Measurements from ENCODE around the gene IDH3G. TPM values are rescaled to one million over a fixed set of nuclear protein-coding genes. Genes with fewer than 3 reads are reported as not detected.

IDH3G gene
- total and polyA plus RNA-seq, 2 of the 8 experiments (the other 6 are each of a cell fraction or from before 2014, with no cell fraction given): 39.4 to 66.7 TPM

GRCh38 chrX:153799326-153799725, 5.2 kb upstream of the IDH3G start:
- Histone ChIP-seq H4K8ac (ENCODE audit: extremely low read depth, insufficient read depth, low read length) (no peak overlapping the region), H3K18ac (ENCODE audit: extremely low read depth, low read length) (no peak overlapping the region), H2AK5ac (ENCODE audit: low read depth, low read length) (no peak overlapping the region), H3K79me2 (ENCODE audit: control insufficient read depth in 1 of 2, insufficient read depth in 2 of 2, low read length in 2 of 2) (peaks cover 0 to 14% of the 10 kb centered on the region in 2 experiments; a peak in 1 of 4 replicates), H3K23ac (ENCODE audit: insufficient read length) (no peak overlapping the region), H4K20me1 (replicated peaks in 1 of 2; ENCODE audit: control insufficient read depth in 1 of 2, insufficient read depth in 2 of 2, low read length in 2 of 2) (peaks cover 2 to 10% of the 10 kb centered on the region in 2 experiments), H3K36me3 (ENCODE audit: control insufficient read depth in 2 of 4, insufficient read depth in 4 of 4, low read length in 3 of 4) (peaks cover 0 to 33% (median 6%) of the 10 kb centered on the region in 4 experiments; a peak in 3 of 8 replicates), H4K91ac (replicated peaks; ENCODE audit: insufficient read length, low read length) (no peak overlapping the region), H3K4me3 (ENCODE audit: extremely low read depth in 1 of 4, insufficient read depth in 2 of 4, low read depth in 3 of 4, low read length in 4 of 4) (no peak overlapping the region), H3K4ac (replicated peaks; ENCODE audit: insufficient read length, low read depth, low read length) (no peak overlapping the region), H3K27ac (ENCODE audit: low read depth, low read length) (no peak overlapping the region), H2BK5ac (ENCODE audit: low read depth, low read length) (no peak overlapping the region), H2BK20ac (ENCODE audit: low read length) (no peak overlapping the region), H3K9me3 (ENCODE audit: insufficient read depth in 2 of 2, low read depth in 1 of 2, low read length in 1 of 2) (no peaks in the 10 kb centered on the region), H3K56ac (replicated peaks; ENCODE audit: insufficient read length, low read depth, low read length) (no peak overlapping the region), H3K4me1 (replicated peaks in 1 of 4; ENCODE audit: control insufficient read depth in 3 of 4, insufficient read depth in 4 of 4, low read length in 3 of 4) (peaks cover 0 to 12% (median 6%) of the 10 kb centered on the region in 4 experiments; a peak in 4 of 7 replicates), H3K23me2 (ENCODE audit: low read depth, low read length) (0 out of 2 replicates have a peak, but pooled peaks cover 2% of the 10 kb centered on the region), H3K79me1 (ENCODE audit: low read depth, low read length) (no peaks in the 10 kb centered on the region; the same call in none of the 2 replicates), H4K5ac (ENCODE audit: insufficient read length, low read depth, low read length) (no peak overlapping the region), H2BK12ac (ENCODE audit: low read depth, low read length) (no peak overlapping the region), H2AFZ (ENCODE audit: low read length) (no peak overlapping the region), H3K14ac (ENCODE audit: insufficient read length) (no peak overlapping the region), H3K4me2 (ENCODE audit: insufficient read depth in 1 of 2, low read depth in 2 of 2, low read length in 2 of 2) (no peak overlapping the region), H3K27me3 (replicated peaks in 1 of 4; ENCODE audit: control insufficient read depth in 3 of 4, extremely low read depth in 1 of 4, insufficient read depth in 3 of 4, low read length in 3 of 4) (no peaks in the 10 kb centered on the region), H2BK120ac (replicated peaks; ENCODE audit: low read depth, low read length) (no peak overlapping the region), H3K9ac (replicated peaks in 1 of 4; ENCODE audit: extremely low read depth in 1 of 4, low read depth in 3 of 4, low read length in 3 of 4) (no peak overlapping the region), H2BK15ac (ENCODE audit: low read length) (no peak overlapping the region)
- DNase-seq (ENCODE audit: low read depth in 1 of 2, low spot score in 2 of 2) (no peak), FAIRE-seq (no peak)
- ChIA-PET CTCF (ENCODE audit: partially characterized antibody) (interaction anchor here (0.8 to 2.0 kb wide), 8 partner anchors 9 to 124 kb away, joined by 3 to 7 read pairs (median 4); partner anchors contain the start of gene PLXNB3), POLR2A (ENCODE audit: partially characterized antibody) (interaction anchor here (0.7 to 2.9 kb wide), 10 partner anchors 8 to 171 kb away, joined by 3 to 11 read pairs (median 5); partner anchors contain the start of genes ARHGAP4 and L1CAM)
- whole genome bisulfite sequencing, 2 experiments (ENCODE audit: extremely low coverage in 1 of 2, insufficient coverage in 1 of 2, insufficient read length in 1 of 2, insufficient replicate concordance in 2 of 2, low coverage in 1 of 2, low lambda C conversion rate in 2 of 2, missing lambda C conversion rate in 1 of 2): 96% methylated on average over 4 of the region's 5 CpGs; no CpG with 5 or more reads in 1 of the 2 experiments
- TF ChIP-seq EZH2 (IDR thresholded peaks at IDR 0.05; ENCODE audit: low read depth, low read length, severe bottlenecking): no peak
- TF ChIP-seq SAP30 (IDR thresholded peaks at IDR 0.05; ENCODE audit: insufficient read depth, insufficient replicate concordance, low read length): no peak
- no peak for TF ChIP-seq RFX5 (IDR thresholded peaks at IDR 0.05; ENCODE audit: borderline replicate concordance, low read depth, low read length)
- no peak for TF ChIP-seq HDAC6 (IDR thresholded peaks at IDR 0.05; ENCODE audit: low read depth, low read length)
- TF ChIP-seq FOSL1 (IDR thresholded peaks at IDR 0.05; ENCODE audit: insufficient read depth, low read depth, low read length): no peak
- no peak for TF ChIP-seq CTBP2 (IDR thresholded peaks at IDR 0.05; ENCODE audit: borderline replicate concordance, insufficient read depth, insufficient read length, low read length)
- no peak for TF ChIP-seq YY1 (IDR thresholded peaks at IDR 0.05; ENCODE audit: low read depth, low read length)
- TF ChIP-seq EP300 (IDR thresholded peaks at IDR 0.05; ENCODE audit: borderline replicate concordance in 1 of 2, low read depth in 2 of 2, low read length in 2 of 2): no peak
- TF ChIP-seq CTCF (IDR thresholded peaks at IDR 0.05; ENCODE audit: control extremely low read depth in 1 of 3, insufficient read depth in 1 of 3, low read depth in 1 of 3, low read length in 3 of 3): no peak
- TF ChIP-seq RBBP5 (IDR thresholded peaks at IDR 0.05; ENCODE audit: borderline replicate concordance, low read depth, low read length): no peak

All from H1 (cell line).